Tibial nerve (tissue), 4 donors: ENCODE measurements around the gene MAGT1.

Experiments
- CTCF ChIP-seq, 5 experiments: fragments of 200-600 bp in 3 of 5; fragments of 450-650 bp in 2 of 5; sonication (generic) in 3 of 5; IDR thresholded peaks; one replicate each; pipeline ENCODE4 v1.5.1; 2016 to 2019; ENCODE audit warnings: antibody characterized with exemption in 5 of 5, mild to moderate bottlenecking in 3 of 5, moderate library complexity in 2 of 5
- EP300 ChIP-seq, 2 donors: sonication (generic); formaldehyde crosslinking; IDR thresholded peaks; one replicate each; pipeline ENCODE4 v1.6.1; 2017; ENCODE audit warnings: antibody characterized with exemption in 2 of 2, mild to moderate bottlenecking in 1 of 2

GRCh38 chrX:77802201-77802600 is 93.0 kb downstream of the MAGT1 start:
- TF ChIP-seq CTCF (IDR thresholded peaks at IDR 0.05) = no peak
- TF ChIP-seq EP300 (IDR thresholded peaks at IDR 0.05) = no peak
